NCI-H526 (cell line): ENCODE data around the gene PRAC2.
A peak's percentile ranks its signal among the peaks of the same experiment; 100 is the strongest.

Experiments
- DNase-seq, 2 experiments: peaks; one replicate each; lab custom pipeline; 2025; lab: John Stamatoyannopoulos, UW

PRAC2 gene

GRCh38 chr17:48720266-48721008, 2.5 kb upstream of the PRAC2 start:
- no peak for DNase-seq

GRCh38 chr17:48721009-48721402, 2.0 kb upstream of the PRAC2 start:
- DNase-seq = no peak

- DNase-seq = no peak
These were observed 631 bp upstream of the PRAC2 start, which contains the start of gene PRAC1 for GRCh38 chr17:48722201-48722907. TSS of gene PRAC1 (minus strand) at chr17:48722518. CDS start at chr17:48722392, 126 bp downstream.

GRCh38 chr17:48723423-48724250, 652 bp downstream of the PRAC2 start:
- DNase-seq = no peak

GRCh38 chr17:48724251-48725003, 1.4 kb downstream of the PRAC2 start:
- DNase-seq = peak in 1 of 2 experiments; percentile 90

GRCh38 chr17:48725004-48725287, 2.0 kb downstream of the PRAC2 start:
- no peak for DNase-seq

GRCh38 chr17:48725288-48726064, 2.5 kb downstream of the PRAC2 start:
- DNase-seq = peak in 1 of 2 experiments; percentile 21

GRCh38 chr17:48726114-48726915, 3.3 kb downstream of the PRAC2 start:
- no peak for DNase-seq

- DNase-seq = no peak
These were observed 3.9 kb downstream of the PRAC2 start for GRCh38 chr17:48726916-48727286.

GRCh38 chr17:48727415-48728175, 4.6 kb downstream of the PRAC2 start:
- no peak for DNase-seq

- peak in 1 of 2 experiments; percentile 68 for DNase-seq
These were observed 5.5 kb downstream of the PRAC2 start, which contains the start of gene HOXB13 for GRCh38 chr17:48728232-48729231. TSS of gene HOXB13 (minus strand) at chr17:48728750. CDS start at chr17:48728593, 157 bp downstream.

- DNase-seq = no peak
These were observed 6.6 kb downstream of the PRAC2 start for GRCh38 chr17:48729335-48730239.

GRCh38 chr17:48730240-48730550, 7.2 kb downstream of the PRAC2 start:
- no peak for DNase-seq

GRCh38 chr17:48731355-48731754, 8.4 kb downstream of the PRAC2 start:
- DNase-seq = no peak

GRCh38 chr17:48732688-48733629, 10.0 kb downstream of the PRAC2 start:
- DNase-seq = no peak
